Posterior vena cava (tissue), 2 donors: ENCODE measurements around the gene GNLY. TPM values are rescaled to one million over a fixed set of nuclear protein-coding genes. Genes with fewer than 3 reads are reported as not detected.

Experiments
- DNase-seq: peaks from one replicate; pipeline ENCODE4 v3.0.0-alpha.2; 2020; ENCODE audit warnings: low spot score
- intact Hi-C, 2 donors: fragments of 100-400 bp; cut with DNase I; formaldehyde crosslinking; loops; one replicate each; pipeline versions ENCODE4 v1.14.1 to v1.14.2; 2022 to 2023
- total RNA-seq, 2 donors: library from RNA; stranded (reverse); fragmentation: NEBNext Ultra II Directional; extraction: Animal tissue kit (Norgen Biotek cat#: 25700); gene quantifications; one replicate each; pipeline ENCODE4 v1.2.1, GENCODE V29; 2021
- donor health status: DM: yes; HTN: yes; CAD: no.
- donor health status: DM: yes; HTN: yes; CAD: no.

The GNLY gene
- total RNA-seq, 2 donors from 2014 or later, result 2.4 to 5.3 TPM

GRCh38 chr2:85748039-85748734 is 54.0 kb downstream of the GNLY start:
- intact Hi-C loops, result loop anchor here in 1 of 2 donors (5.0 kb wide), 1 partner anchor 49 kb away; no protein-coding TSS in a partner anchor
- DNase-seq, result no peak

Other genes with a start within 250 kb of the GNLY start
- gene MAT2A, start 155.2 kb upstream of the GNLY start, total RNA-seq, result 100 to 1,000 TPM; 233 to 277 TPM
- gene GGCX, start 132.9 kb upstream of the GNLY start, total RNA-seq, result 10 to 100 TPM; 26.3 to 31.2 TPM
- 10 to 100 TPM; 29.7 to 54.9 TPM for gene VAMP8, start 116.8 kb upstream of the GNLY start, total RNA-seq
- gene VAMP5, start 109.9 kb upstream of the GNLY start, total RNA-seq, result 10 to 100 TPM; 79.9 to 96.2 TPM
- gene RNF181, start 98.6 kb upstream of the GNLY start, total RNA-seq, result 10 to 100 TPM; 88.3 to 99.2 TPM
- gene TMEM150A, start 91.7 kb upstream of the GNLY start, total RNA-seq, result 10 to 100 TPM; 18.3 to 18.5 TPM
- 10 to 100 TPM; 15.8 to 18.4 TPM for gene C2orf68, start 82.3 kb upstream of the GNLY start, total RNA-seq
- gene USP39, start 78.2 kb upstream of the GNLY start, total RNA-seq, result 10 to 100 TPM; 32.7 to 33.0 TPM
- 1 to 10 TPM in 1 of 2 donors, not detected in 1; 1.7 TPM for gene SFTPB, start 26.2 kb upstream of the GNLY start, total RNA-seq
- gene ATOH8, start 59.6 kb downstream of the GNLY start, total RNA-seq, result 10 to 100 TPM; 16.6 to 17.5 TPM
- 10 to 100 TPM; 20.4 to 23.5 TPM for gene ST3GAL5, start 194.6 kb downstream of the GNLY start, total RNA-seq